ENCODE measurements around the gene UNC5CL. TPM values are rescaled to one million over a fixed set of nuclear protein-coding genes. Genes with fewer than 3 reads are reported as not detected.

The UNC5CL gene
- total and polyA plus RNA-seq, 2 of the 8 experiments (the other 6 are each of a cell fraction or from before 2014, with no cell fraction given), result 1.3 to 1.7 TPM

DNA sequence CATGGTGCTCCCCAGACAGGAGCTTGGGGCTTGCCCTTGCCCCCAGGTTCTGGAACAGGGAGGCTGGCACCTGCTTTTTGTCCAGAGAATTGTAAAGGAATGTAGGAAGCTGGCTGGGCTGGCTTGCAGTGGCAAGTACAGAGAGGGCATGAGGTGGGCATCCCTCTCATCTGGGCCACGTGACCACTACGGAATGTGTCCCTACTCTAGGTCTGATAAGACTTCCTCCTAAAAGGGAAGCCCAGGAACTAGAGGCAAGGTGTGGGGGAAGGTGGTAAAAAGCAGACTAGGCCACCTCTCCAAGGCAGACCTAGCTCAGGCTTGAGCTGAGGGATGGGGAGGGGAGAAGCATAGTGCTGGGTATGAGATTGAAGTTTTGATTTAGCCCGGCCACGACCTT, 38.8 kb downstream of the UNC5CL start:
- Histone ChIP-seq H2BK5ac (ENCODE audit: low read depth, low read length) (no peak overlapping the region), H3K18ac (ENCODE audit: extremely low read depth, low read length) (peak overlapping the region; percentile 62), H2BK12ac (ENCODE audit: low read depth, low read length) (peak overlapping the region; percentile 96), H4K5ac (ENCODE audit: insufficient read length, low read depth, low read length) (no peak overlapping the region), H3K36me3 (ENCODE audit: control insufficient read depth in 2 of 4, insufficient read depth in 4 of 4, low read length in 3 of 4) (no peaks in the 10 kb centered on the region), H3K4me2 (ENCODE audit: insufficient read depth in 1 of 2, low read depth in 2 of 2, low read length in 2 of 2) (no peak overlapping the region), H3K4me3 (ENCODE audit: extremely low read depth in 1 of 4, insufficient read depth in 2 of 4, low read depth in 3 of 4, low read length in 4 of 4) (no peak overlapping the region), H4K8ac (ENCODE audit: extremely low read depth, insufficient read depth, low read length) (no peak overlapping the region; the same call in 1 of the 2 replicates), H3K9me3 (ENCODE audit: insufficient read depth in 2 of 2, low read depth in 1 of 2, low read length in 1 of 2) (no peaks in the 10 kb centered on the region), H2BK15ac (ENCODE audit: low read length) (peak overlapping the region; percentile 0), H3K27ac (ENCODE audit: low read depth, low read length) (no peak overlapping the region), H2AK5ac (ENCODE audit: low read depth, low read length) (peak overlapping the region; percentile 85; the same call in 1 of the 2 replicates), H3K27me3 (replicated peaks in 1 of 4; ENCODE audit: control insufficient read depth in 3 of 4, extremely low read depth in 1 of 4, insufficient read depth in 3 of 4, low read length in 3 of 4) (no peaks in the 10 kb centered on the region; a peak in 2 of 7 replicates), H4K91ac (replicated peaks; ENCODE audit: insufficient read length, low read length) (no peak overlapping the region), H3K9ac (replicated peaks in 1 of 4; ENCODE audit: extremely low read depth in 1 of 4, low read depth in 3 of 4, low read length in 3 of 4) (no peak overlapping the region), H3K79me2 (ENCODE audit: control insufficient read depth in 1 of 2, insufficient read depth in 2 of 2, low read length in 2 of 2) (no peaks in the 10 kb centered on the region), H3K4ac (replicated peaks; ENCODE audit: insufficient read length, low read depth, low read length) (peak overlapping the region; percentile 40), H2BK120ac (replicated peaks; ENCODE audit: low read depth, low read length) (no peak overlapping the region), H3K23ac (ENCODE audit: insufficient read length) (no peak overlapping the region), H3K4me1 (replicated peaks in 1 of 4; ENCODE audit: control insufficient read depth in 3 of 4, insufficient read depth in 4 of 4, low read length in 3 of 4) (peaks cover 12 to 32% (median 23%) of the 10 kb centered on the region in 4 experiments), H2BK20ac (ENCODE audit: low read length) (peak overlapping the region; percentile 74), H4K20me1 (replicated peaks in 1 of 2; ENCODE audit: control insufficient read depth in 1 of 2, insufficient read depth in 2 of 2, low read length in 2 of 2) (no peaks in the 10 kb centered on the region), H2AFZ (ENCODE audit: low read length) (no peak overlapping the region), H3K56ac (replicated peaks; ENCODE audit: insufficient read length, low read depth, low read length) (no peak overlapping the region), H3K23me2 (ENCODE audit: low read depth, low read length) (no peaks in the 10 kb centered on the region), H3K79me1 (ENCODE audit: low read depth, low read length) (no peaks in the 10 kb centered on the region), H3K14ac (ENCODE audit: insufficient read length) (no peak overlapping the region)
- no peak for DNase-seq (ENCODE audit: low read depth in 1 of 2, low spot score in 2 of 2)
- POLR2A ChIA-PET (ENCODE audit: partially characterized antibody), result no interaction called here
- no peak for FAIRE-seq
- 71% methylated on average over 4 of the region's 4 CpGs; no CpG with 5 or more reads in 1 of the 2 experiments for WGBS, 2 experiments (ENCODE audit: extremely low coverage in 1 of 2, insufficient coverage in 1 of 2, insufficient read length in 1 of 2, insufficient replicate concordance in 2 of 2, low coverage in 1 of 2, low lambda C conversion rate in 2 of 2, missing lambda C conversion rate in 1 of 2)
- CTCF ChIA-PET (ENCODE audit: partially characterized antibody), result interaction anchor here (0.7 to 4.4 kb wide), 10 partner anchors 8 to 412 kb away, joined by 3 to 37 read pairs (median 3); partner anchors contain the start of gene UNC5CL
- TF ChIP-seq RXRA (IDR thresholded peaks at IDR 0.05; ENCODE audit: insufficient read depth, low read depth, low read length), result no peak
- no peak for TF ChIP-seq EP300 (IDR thresholded peaks at IDR 0.05; ENCODE audit: borderline replicate concordance in 1 of 2, low read depth in 2 of 2, low read length in 2 of 2)
- no peak for TF ChIP-seq KDM4A (IDR thresholded peaks at IDR 0.05; ENCODE audit: low read depth, low read length, severe bottlenecking)
- TF ChIP-seq BACH1 (IDR thresholded peaks at IDR 0.05; ENCODE audit: low read length), result no peak
- no peak for TF ChIP-seq TEAD4 (IDR thresholded peaks at IDR 0.05; ENCODE audit: low read depth, low read length)
- no peak for TF ChIP-seq ASH2L (IDR thresholded peaks at IDR 0.05; ENCODE audit: low read length)

All from H1 (cell line).